SU-DHL-6 (cell line): Measurements from ENCODE around the gene PEX13.
A peak's percentile ranks its signal among the peaks of the same experiment; 100 is the strongest.
"Not testable (repeated sequence)": the region's sequence is repeated elsewhere in the genome, so short reads cannot be mapped to it uniquely, and the experiment has no call there.

Source experiments
- H2AFZ ChIP-seq: fragments of 200-600 bp; sonication (generic); 2 replicates; pipeline ENCODE4 v1.6.1; 2014; ENCODE audit warnings: low read depth, mild to moderate bottlenecking, moderate library complexity, mixed read lengths, antibody characterized with exemption, low read length; ENCODE audit not compliant: severe bottlenecking
- H3F3A ChIP-seq: fragments of 200-600 bp; shearing (Covaris generic); 2 replicates; pipeline ENCODE4 v1.6.0; 2016; ENCODE audit warnings: antibody characterized with exemption, mild to moderate bottlenecking; ENCODE audit not compliant: insufficient read depth
- H3K27ac ChIP-seq: fragments of 200-600 bp; sonication (generic); 2 replicates; pipeline ENCODE4 v1.5.1; 2016; ENCODE audit warnings: low read depth, mild to moderate bottlenecking, low read length, moderate library complexity, mixed read lengths
- H3K27me3 ChIP-seq: fragments of 200-600 bp; sonication (generic), shearing (Covaris generic); 2 replicates; pipeline ENCODE4 v1.6.0; 2014; ENCODE audit warnings: mild to moderate bottlenecking, low read length
- H3K36me3 ChIP-seq: fragments of 200-600 bp; sonication (generic); 2 replicates; pipeline ENCODE4 v1.6.1; 2014; ENCODE audit warnings: mild to moderate bottlenecking, low read length, mixed read lengths
- H3K4me2 ChIP-seq: fragments of 300-600, 200-600 bp; shearing (Covaris generic), sonication (generic); 2 replicates; pipeline ENCODE4 v1.6.0; 2014; ENCODE audit warnings: low read length, low read depth, mild to moderate bottlenecking; ENCODE audit not compliant: poor library complexity, severe bottlenecking
- H3K4me3 ChIP-seq: fragments of 200-600 bp; sonication (generic); 2 replicates; pipeline ENCODE4 v1.5.1; 2014; ENCODE audit warnings: antibody characterized with exemption, low read length, mild to moderate bottlenecking, mixed read lengths; ENCODE audit not compliant: insufficient read depth, poor library complexity, severe bottlenecking
- H3K79me2 ChIP-seq: fragments of 200-600 bp; sonication (generic); 2 replicates; pipeline ENCODE4 v1.6.1; 2014; ENCODE audit warnings: mild to moderate bottlenecking, low read length, moderate library complexity; ENCODE audit not compliant: insufficient read depth
- H3K9ac ChIP-seq: fragments of 200-600 bp; sonication (generic); 2 replicates; pipeline ENCODE4 v1.7.0; 2014; ENCODE audit warnings: mild to moderate bottlenecking, low read length
- H3K9me2 ChIP-seq: fragments of 200-600 bp; sonication (generic); replicated peaks from 2 replicates; pipeline ENCODE4 v1.6.1; 2014; ENCODE audit warnings: low read length; ENCODE audit not compliant: insufficient read depth
- H3K9me3 ChIP-seq: fragments of 200-600 bp; sonication (generic); 2 replicates; pipeline ENCODE4 v1.6.1; 2014; ENCODE audit warnings: low read length, mixed read lengths; ENCODE audit not compliant: insufficient read depth
- H4K20me1 ChIP-seq: fragments of 200-600 bp; sonication (generic); 2 replicates; pipeline ENCODE4 v1.6.1; 2014; ENCODE audit warnings: low read depth, mild to moderate bottlenecking, antibody characterized with exemption, low read length, moderate library complexity, mixed read lengths
- CTCF ChIP-seq: fragments of 200-600 bp; sonication (generic); IDR thresholded peaks from one replicate; pipeline ENCODE4 v1.5.1; 2017; ENCODE audit warnings: antibody characterized with exemption, mild to moderate bottlenecking, low read length, moderate library complexity; ENCODE audit not compliant: insufficient read depth, poor library complexity, severe bottlenecking
- EZH2phosphoT487 ChIP-seq: fragments of 200-600 bp; sonication (generic), shearing (Covaris generic); conservative IDR thresholded peaks from 2 replicates; pipeline ENCODE4 v1.6.1; 2018; ENCODE audit warnings: mild to moderate bottlenecking, antibody characterized with exemption, low read length, moderate library complexity, mixed read lengths

The PEX13 gene

GRCh38 chr2:60977562-60977895 lies 40.0 kb upstream of the PEX13 start:
- Histone ChIP-seq H3K4me2 (peak overlapping the region; percentile 76), H3K9me2 (no peaks in the 10 kb centered on the region), H3K79me2 (peaks cover 7% of the 10 kb centered on the region; the same call in 1 of the 2 replicates), H3K9me3 (no peaks in the 10 kb centered on the region), H3K36me3 (no peaks in the 10 kb centered on the region), H3K27me3 (no peaks in the 10 kb centered on the region), H4K20me1 (no peaks in the 10 kb centered on the region), H3F3A (peaks cover 61% of the 10 kb centered on the region), H3K9ac (peak overlapping the region; percentile 51; the same call in 1 of the 2 replicates), H3K4me3 (no peak overlapping the region), H3K27ac (peak overlapping the region; percentile 96), H2AFZ (peak overlapping the region; percentile 13)
- no peak for TF ChIP-seq EZH2phosphoT487
- no peak for TF ChIP-seq CTCF

- no peak for TF ChIP-seq EZH2phosphoT487
- no peaks in the 10 kb centered on the region for H4K20me1 ChIP-seq
- H3K36me3 ChIP-seq = no peaks in the 10 kb centered on the region
- H3K4me2 ChIP-seq = peak overlapping the region; percentile 45
- no peaks in the 10 kb centered on the region for H3K9me2 ChIP-seq
- peaks cover 6% of the 10 kb centered on the region; the same call in 1 of the 2 replicates for H3K79me2 ChIP-seq
- peak overlapping the region; percentile 42 for H3K9ac ChIP-seq
- peaks cover 59% of the 10 kb centered on the region for H3F3A ChIP-seq
- no peak overlapping the region for H3K4me3 ChIP-seq
- peak overlapping the region; percentile 87 for H3K27ac ChIP-seq
- no peak overlapping the region for H2AFZ ChIP-seq
- H3K9me3 ChIP-seq = no peaks in the 10 kb centered on the region
- no peaks in the 10 kb centered on the region for H3K27me3 ChIP-seq
These were observed 38.3 kb upstream of the PEX13 start for GRCh38 chr2:60979231-60979630.

GRCh38 chr2:60980071-60980815 lies 37.3 kb upstream of the PEX13 start:
- no peaks in the 10 kb centered on the region for H4K20me1 ChIP-seq
- no peaks in the 10 kb centered on the region for H3K27me3 ChIP-seq
- H3F3A ChIP-seq = peaks cover 68% of the 10 kb centered on the region
- H3K36me3 ChIP-seq = no peaks in the 10 kb centered on the region
- H3K79me2 ChIP-seq = no peaks in the 10 kb centered on the region
- H2AFZ ChIP-seq = peak overlapping the region; percentile 47
- H3K27ac ChIP-seq = peak overlapping the region; percentile 87
- H3K9me3 ChIP-seq = no peaks in the 10 kb centered on the region
- no peak overlapping the region for H3K4me3 ChIP-seq
- H3K9ac ChIP-seq = peak overlapping the region; percentile 42
- TF ChIP-seq EZH2phosphoT487 (no peak), CTCF (no peak)
- H3K9me2 ChIP-seq = no peaks in the 10 kb centered on the region
- H3K4me2 ChIP-seq = peak overlapping the region; percentile 45

- not testable (repeated sequence) for H3K79me2 ChIP-seq, H3K9me2 ChIP-seq, H4K20me1 ChIP-seq, H3K36me3 ChIP-seq, H3K27me3 ChIP-seq, H3K9ac ChIP-seq, H3K4me3 ChIP-seq, H3K4me2 ChIP-seq, H3K9me3 ChIP-seq, H2AFZ ChIP-seq
- Histone ChIP-seq H3F3A (peaks cover 68% of the 10 kb centered on the region), H3K27ac (peak overlapping the region; percentile 92; the same call in 1 of the 2 replicates)
These were observed 35.5 kb upstream of the PEX13 start for GRCh38 chr2:60982066-60982465.
